ENCODE results near the gene RBBP7.

The RBBP7 gene

GRCh38 chrX:16804923-16805464, 65.2 kb downstream of the RBBP7 start:
- TF ChIP-seq, protein P1, sequence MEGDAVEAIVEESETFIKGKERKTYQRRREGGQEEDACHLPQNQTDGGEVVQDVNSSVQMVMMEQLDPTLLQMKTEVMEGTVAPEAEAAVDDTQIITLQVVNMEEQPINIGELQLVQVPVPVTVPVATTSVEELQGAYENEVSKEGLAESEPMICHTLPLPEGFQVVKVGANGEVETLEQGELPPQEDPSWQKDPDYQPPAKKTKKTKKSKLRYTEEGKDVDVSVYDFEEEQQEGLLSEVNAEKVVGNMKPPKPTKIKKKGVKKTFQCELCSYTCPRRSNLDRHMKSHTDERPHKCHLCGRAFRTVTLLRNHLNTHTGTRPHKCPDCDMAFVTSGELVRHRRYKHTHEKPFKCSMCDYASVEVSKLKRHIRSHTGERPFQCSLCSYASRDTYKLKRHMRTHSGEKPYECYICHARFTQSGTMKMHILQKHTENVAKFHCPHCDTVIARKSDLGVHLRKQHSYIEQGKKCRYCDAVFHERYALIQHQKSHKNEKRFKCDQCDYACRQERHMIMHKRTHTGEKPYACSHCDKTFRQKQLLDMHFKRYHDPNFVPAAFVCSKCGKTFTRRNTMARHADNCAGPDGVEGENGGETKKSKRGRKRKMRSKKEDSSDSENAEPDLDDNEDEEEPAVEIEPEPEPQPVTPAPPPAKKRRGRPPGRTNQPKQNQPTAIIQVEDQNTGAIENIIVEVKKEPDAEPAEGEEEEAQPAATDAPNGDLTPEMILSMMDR (IDR thresholded peaks at IDR 0.05; ENCODE audit: insufficient read depth, missing control alignments), result no peak
- DNase-seq (ENCODE audit: insufficient read length, low spot score) (no peak), FAIRE-seq (no peak)

DNA sequence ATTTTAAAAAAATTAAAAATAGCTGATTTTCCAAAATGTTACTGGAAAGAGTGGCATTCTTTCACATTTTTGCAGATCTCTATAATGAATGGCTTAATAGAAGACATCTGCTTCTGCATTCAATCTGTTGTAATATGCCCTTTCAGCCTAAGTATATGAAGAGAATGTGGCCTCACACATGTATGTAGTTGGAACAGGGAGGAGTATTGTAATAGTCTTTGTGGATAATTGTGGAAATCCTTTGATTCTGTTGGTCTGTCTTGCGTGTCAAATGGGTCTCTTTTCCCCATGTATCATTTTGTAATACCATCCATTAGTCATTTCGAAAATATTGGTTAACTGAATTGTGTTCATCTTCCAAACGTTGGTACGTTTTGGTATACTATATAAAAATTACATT, 72.3 kb downstream of the RBBP7 start:
- TF ChIP-seq, protein P1 (IDR thresholded peaks at IDR 0.05; ENCODE audit: insufficient read depth, missing control alignments), result no peak
- no peak for DNase-seq (ENCODE audit: insufficient read length, low spot score)
- FAIRE-seq, result no peak

GRCh38 chrX:16797358-16797757, 72.8 kb downstream of the RBBP7 start:
- TF ChIP-seq, protein P1 (IDR thresholded peaks at IDR 0.05; ENCODE audit: insufficient read depth, missing control alignments), result no peak
- FAIRE-seq (no peak), DNase-seq (ENCODE audit: insufficient read length, low spot score) (no peak)

- FAIRE-seq, result no peak
These were observed 73.9 kb downstream of the RBBP7 start for GRCh38 chrX:16796298-16796697.

More at GRCh38 chrX:16796298-16796697, 73.9 kb downstream of the RBBP7 start:
- TF ChIP-seq, protein P1 (IDR thresholded peaks at IDR 0.05; ENCODE audit: insufficient read depth, missing control alignments), result no peak
- DNase-seq (ENCODE audit: insufficient read length, low spot score), result no peak
